ENCODE measurements around the gene SEC24C.
"Not testable (repeated sequence)": the region's sequence is repeated elsewhere in the genome, so short reads cannot be mapped to it uniquely, and the experiment has no call there.

The SEC24C gene, protein sequence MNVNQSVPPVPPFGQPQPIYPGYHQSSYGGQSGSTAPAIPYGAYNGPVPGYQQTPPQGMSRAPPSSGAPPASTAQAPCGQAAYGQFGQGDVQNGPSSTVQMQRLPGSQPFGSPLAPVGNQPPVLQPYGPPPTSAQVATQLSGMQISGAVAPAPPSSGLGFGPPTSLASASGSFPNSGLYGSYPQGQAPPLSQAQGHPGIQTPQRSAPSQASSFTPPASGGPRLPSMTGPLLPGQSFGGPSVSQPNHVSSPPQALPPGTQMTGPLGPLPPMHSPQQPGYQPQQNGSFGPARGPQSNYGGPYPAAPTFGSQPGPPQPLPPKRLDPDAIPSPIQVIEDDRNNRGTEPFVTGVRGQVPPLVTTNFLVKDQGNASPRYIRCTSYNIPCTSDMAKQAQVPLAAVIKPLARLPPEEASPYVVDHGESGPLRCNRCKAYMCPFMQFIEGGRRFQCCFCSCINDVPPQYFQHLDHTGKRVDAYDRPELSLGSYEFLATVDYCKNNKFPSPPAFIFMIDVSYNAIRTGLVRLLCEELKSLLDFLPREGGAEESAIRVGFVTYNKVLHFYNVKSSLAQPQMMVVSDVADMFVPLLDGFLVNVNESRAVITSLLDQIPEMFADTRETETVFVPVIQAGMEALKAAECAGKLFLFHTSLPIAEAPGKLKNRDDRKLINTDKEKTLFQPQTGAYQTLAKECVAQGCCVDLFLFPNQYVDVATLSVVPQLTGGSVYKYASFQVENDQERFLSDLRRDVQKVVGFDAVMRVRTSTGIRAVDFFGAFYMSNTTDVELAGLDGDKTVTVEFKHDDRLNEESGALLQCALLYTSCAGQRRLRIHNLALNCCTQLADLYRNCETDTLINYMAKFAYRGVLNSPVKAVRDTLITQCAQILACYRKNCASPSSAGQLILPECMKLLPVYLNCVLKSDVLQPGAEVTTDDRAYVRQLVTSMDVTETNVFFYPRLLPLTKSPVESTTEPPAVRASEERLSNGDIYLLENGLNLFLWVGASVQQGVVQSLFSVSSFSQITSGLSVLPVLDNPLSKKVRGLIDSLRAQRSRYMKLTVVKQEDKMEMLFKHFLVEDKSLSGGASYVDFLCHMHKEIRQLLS

GRCh38 chr10:73743905-73744663 is at the start of gene SEC24C:
TSS of gene SEC24C (plus strand) at chr10:73744372. CDS start at chr10:73746833, 2,461 bp downstream.
- DNase-seq: peak; percentile 97
- in situ Hi-C loops (cut with HindIII; ENCODE audit: low pct_ligation_motif_present, low pct_unique_long_range_greater_than_20kb, low sequenced_read_pairs): no loop called here

DNA sequence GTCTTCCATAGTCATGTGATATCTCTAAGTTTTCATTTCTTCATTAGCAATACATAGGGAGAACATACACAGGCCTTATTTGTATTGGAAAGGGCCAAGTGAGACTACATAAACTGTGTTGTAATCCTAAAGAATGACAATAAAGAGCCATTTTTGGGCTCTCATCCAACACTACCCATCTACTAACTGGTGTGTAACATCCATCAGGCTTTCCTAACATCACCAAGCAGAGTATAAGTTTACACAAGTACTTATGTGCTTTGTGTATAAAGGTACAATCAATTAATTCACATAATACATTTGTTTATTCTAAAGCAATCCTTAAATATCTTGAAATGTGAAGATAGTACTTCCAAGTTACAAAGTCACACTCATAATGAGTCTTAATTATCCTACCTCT is 48.9 kb upstream of the SEC24C start:
- in situ Hi-C loops (cut with HindIII; ENCODE audit: low pct_ligation_motif_present, low pct_unique_long_range_greater_than_20kb, low sequenced_read_pairs); DNase-seq: not testable (repeated sequence)

DNA sequence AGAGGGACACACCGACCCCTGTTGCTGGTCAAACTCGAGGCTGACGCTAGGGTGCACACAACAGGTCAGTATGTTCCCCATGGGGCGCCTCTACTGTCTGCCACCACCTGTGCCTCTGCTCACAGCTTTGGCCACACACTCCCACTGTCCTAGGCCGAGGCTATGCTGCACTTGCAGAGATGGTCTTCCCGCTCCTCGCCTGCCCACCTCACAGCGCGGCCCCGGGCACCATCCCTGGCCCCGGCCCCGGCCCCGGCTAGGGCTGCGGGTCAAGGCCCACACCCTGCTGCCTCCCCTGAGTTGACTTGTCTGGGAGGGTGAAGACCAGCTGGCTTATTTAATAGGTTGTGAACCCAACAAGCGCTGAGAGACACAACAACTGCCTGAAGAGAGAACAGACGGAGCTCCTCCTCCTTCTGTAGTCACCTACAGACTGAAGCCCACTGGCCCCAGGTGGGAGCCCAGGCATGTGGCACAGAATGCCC is 46.5 kb upstream of the SEC24C start, which contains the start of gene AGAP5:
Gene AGAP5 (minus strand): TSS at position 435 of the 485 bp plus-strand sequence. CDS start 354 bp downstream, at position 81.
- DNase-seq; in situ Hi-C loops (cut with HindIII; ENCODE audit: low pct_ligation_motif_present, low pct_unique_long_range_greater_than_20kb, low sequenced_read_pairs): not testable (repeated sequence)

GRCh38 chr10:73698819-73699218 is 45.4 kb upstream of the SEC24C start:
- in situ Hi-C loops (cut with HindIII; ENCODE audit: low pct_ligation_motif_present, low pct_unique_long_range_greater_than_20kb, low sequenced_read_pairs); DNase-seq: not testable (repeated sequence)

- in situ Hi-C loops (cut with HindIII; ENCODE audit: low pct_ligation_motif_present, low pct_unique_long_range_greater_than_20kb, low sequenced_read_pairs); DNase-seq: not testable (repeated sequence)
These were observed 40.2 kb upstream of the SEC24C start for GRCh38 chr10:73703924-73704323.

- in situ Hi-C loops (cut with HindIII; ENCODE audit: low pct_ligation_motif_present, low pct_unique_long_range_greater_than_20kb, low sequenced_read_pairs); DNase-seq: not testable (repeated sequence)
These were observed 38.6 kb upstream of the SEC24C start for GRCh38 chr10:73705506-73706072.

GRCh38 chr10:73706488-73706887 is 37.7 kb upstream of the SEC24C start:
- DNase-seq: not testable (repeated sequence)

DNA sequence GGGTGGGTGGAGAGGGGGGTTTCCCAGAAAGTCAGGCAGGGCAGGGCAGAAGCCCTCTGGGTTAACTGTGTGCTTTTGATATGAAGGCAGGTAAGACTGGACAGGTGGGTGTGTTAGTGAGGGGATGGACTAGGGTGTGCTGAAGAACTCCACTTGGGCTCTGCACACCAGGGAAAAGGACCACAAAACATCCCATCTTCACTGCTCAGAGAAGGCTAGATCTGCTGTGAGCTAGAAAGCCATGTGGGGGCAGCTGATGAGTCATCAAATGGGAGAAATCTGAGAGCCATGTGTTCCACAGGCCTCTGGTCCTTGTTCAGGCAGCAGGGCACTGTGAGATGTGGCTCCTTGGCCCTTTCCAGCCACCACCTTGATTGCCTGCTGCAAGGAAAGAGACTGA is 36.5 kb upstream of the SEC24C start:
- in situ Hi-C loops (cut with HindIII; ENCODE audit: low pct_ligation_motif_present, low pct_unique_long_range_greater_than_20kb, low sequenced_read_pairs); DNase-seq: not testable (repeated sequence)

More at GRCh38 chr10:73706488-73706887, 37.7 kb upstream of the SEC24C start:
- in situ Hi-C loops (cut with HindIII; ENCODE audit: low pct_ligation_motif_present, low pct_unique_long_range_greater_than_20kb, low sequenced_read_pairs): not testable (repeated sequence)

GRCh38 chr10:73708122-73708521 is 36.0 kb upstream of the SEC24C start:
- in situ Hi-C loops (cut with HindIII; ENCODE audit: low pct_ligation_motif_present, low pct_unique_long_range_greater_than_20kb, low sequenced_read_pairs); DNase-seq: not testable (repeated sequence)

GRCh38 chr10:73711683-73712082 is 32.5 kb upstream of the SEC24C start:
- not testable (repeated sequence) for DNase-seq

DNA sequence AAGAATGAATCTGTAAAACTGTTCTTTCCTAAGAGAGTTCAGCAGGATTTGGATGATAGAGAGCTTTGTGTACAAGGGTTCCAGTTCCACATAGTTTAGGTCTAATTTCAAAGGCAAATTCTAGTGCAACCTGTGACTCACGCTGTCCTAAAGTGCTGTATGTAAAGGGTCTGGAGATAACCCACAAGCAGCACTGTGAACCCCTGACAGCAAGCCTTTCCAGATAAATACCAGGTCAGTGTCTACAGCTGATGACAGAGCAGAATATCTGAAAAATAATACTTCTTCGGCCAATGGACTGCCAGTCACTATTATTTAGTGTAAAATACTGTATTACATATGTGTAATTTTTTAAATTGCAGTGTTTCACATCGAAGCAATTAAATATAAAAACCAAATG is 30.3 kb upstream of the SEC24C start:
- DNase-seq; in situ Hi-C loops (cut with HindIII; ENCODE audit: low pct_ligation_motif_present, low pct_unique_long_range_greater_than_20kb, low sequenced_read_pairs): not testable (repeated sequence)

More at GRCh38 chr10:73711683-73712082, 32.5 kb upstream of the SEC24C start:
- in situ Hi-C loops (cut with HindIII; ENCODE audit: low pct_ligation_motif_present, low pct_unique_long_range_greater_than_20kb, low sequenced_read_pairs): not testable (repeated sequence)

GRCh38 chr10:73714483-73714882 is 29.7 kb upstream of the SEC24C start:
- in situ Hi-C loops (cut with HindIII; ENCODE audit: low pct_ligation_motif_present, low pct_unique_long_range_greater_than_20kb, low sequenced_read_pairs); DNase-seq: not testable (repeated sequence)

- DNase-seq; in situ Hi-C loops (cut with HindIII; ENCODE audit: low pct_ligation_motif_present, low pct_unique_long_range_greater_than_20kb, low sequenced_read_pairs): not testable (repeated sequence)
These were observed 28.7 kb upstream of the SEC24C start for GRCh38 chr10:73715179-73716156.

GRCh38 chr10:73716251-73716650 is 27.9 kb upstream of the SEC24C start:
- in situ Hi-C loops (cut with HindIII; ENCODE audit: low pct_ligation_motif_present, low pct_unique_long_range_greater_than_20kb, low sequenced_read_pairs): no loop called here
- DNase-seq: no peak

- in situ Hi-C loops (cut with HindIII; ENCODE audit: low pct_ligation_motif_present, low pct_unique_long_range_greater_than_20kb, low sequenced_read_pairs): no loop called here
- DNase-seq: no peak
These were observed 26.6 kb upstream of the SEC24C start for GRCh38 chr10:73717556-73717955.

DNA sequence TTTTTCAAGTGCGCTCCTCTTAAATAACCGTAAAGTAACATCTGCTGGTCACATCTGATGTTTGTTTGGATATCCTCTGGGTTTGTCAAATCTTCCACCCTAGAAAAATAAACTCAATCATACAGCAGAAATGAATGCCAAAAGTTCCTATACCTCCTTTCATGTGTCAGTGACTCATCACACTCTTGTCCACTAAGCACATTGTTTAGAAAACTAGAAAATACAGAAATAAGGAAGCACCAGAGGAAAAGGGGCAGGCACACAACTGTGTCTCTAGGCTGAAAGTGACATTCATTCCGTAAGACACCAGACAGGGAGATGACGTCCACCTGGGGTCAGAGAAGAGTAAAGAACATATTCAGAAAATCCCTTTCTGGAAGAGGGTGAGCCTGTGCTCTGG is 23.6 kb upstream of the SEC24C start:
- in situ Hi-C loops (cut with HindIII; ENCODE audit: low pct_ligation_motif_present, low pct_unique_long_range_greater_than_20kb, low sequenced_read_pairs); DNase-seq: not testable (repeated sequence)

Measured in ACHN (cell line).